GM19035 (cell line): Measurements from ENCODE around the gene CPNE5.
"Not testable (repeated sequence)": the region's sequence is repeated elsewhere in the genome, so short reads cannot be mapped to it uniquely, and the experiment has no call there.

ENCODE experiments used
- ATAC-seq: cut with Tn5 transposase; IDR thresholded peaks from one replicate; pipeline ENCODE4 v1.9.1; 2021; ENCODE audit not compliant: unreplicated experiment

Gene CPNE5

GRCh38 chr6:36704961-36705577 is 134.2 kb downstream of the CPNE5 start:
- not testable (repeated sequence) for ATAC-seq

- no peak for ATAC-seq
These were observed 135.3 kb downstream of the CPNE5 start for GRCh38 chr6:36703982-36704381.

- no peak for ATAC-seq
These were observed 136.1 kb downstream of the CPNE5 start for GRCh38 chr6:36703081-36703606.

- ATAC-seq = no peak
These were observed 136.6 kb downstream of the CPNE5 start for GRCh38 chr6:36702656-36703055.

- no peak for ATAC-seq
These were observed 137.7 kb downstream of the CPNE5 start for GRCh38 chr6:36701401-36701991.

GRCh38 chr6:36700831-36701230 is 138.4 kb downstream of the CPNE5 start:
- no peak for ATAC-seq

- no peak for ATAC-seq
These were observed 139.0 kb downstream of the CPNE5 start for GRCh38 chr6:36700071-36700812.

- ATAC-seq = no peak
These were observed 139.9 kb downstream of the CPNE5 start for GRCh38 chr6:36699348-36699747.

GRCh38 chr6:36698871-36699271 is 140.4 kb downstream of the CPNE5 start:
- no peak for ATAC-seq

GRCh38 chr6:36698196-36698595 is 141.0 kb downstream of the CPNE5 start:
- ATAC-seq = no peak

GRCh38 chr6:36697481-36697903 is 141.8 kb downstream of the CPNE5 start, which contains the start of gene RAB44:
Gene RAB44 (plus strand): TSS chr6:36697826. CDS start chr6:36704236, 6,410 bp downstream.
- no peak for ATAC-seq

- no peak for ATAC-seq
These were observed 143.8 kb downstream of the CPNE5 start for GRCh38 chr6:36695414-36695813.

- no peak for ATAC-seq
These were observed 144.6 kb downstream of the CPNE5 start for GRCh38 chr6:36694616-36695015.

- ATAC-seq = no peak
These were observed 146.2 kb downstream of the CPNE5 start for GRCh38 chr6:36692861-36693702.

- ATAC-seq = peak; percentile 51
These were observed 147.0 kb downstream of the CPNE5 start for GRCh38 chr6:36692220-36692619.

- ATAC-seq = no peak
These were observed 147.6 kb downstream of the CPNE5 start for GRCh38 chr6:36691612-36692011.

- no peak for ATAC-seq
These were observed 148.2 kb downstream of the CPNE5 start for GRCh38 chr6:36691011-36691410.
